HepG2 (cell line): ENCODE measurements around the gene MEPCE. TPM values are rescaled to one million over a fixed set of nuclear protein-coding genes. Genes with fewer than 3 reads are reported as not detected.

Experiments
- ARNTL ChIP-seq: sonication (generic); formaldehyde crosslinking; IDR thresholded peaks from 2 replicates; pipeline ENCODE4 v1.4.0; 2020; ENCODE audit warnings: mild to moderate bottlenecking, missing genetic modification reagents
- ATF7 ChIP-seq, 2 experiments: fragments of 450-650 bp in 1 of 2; sonication (generic) in 1 of 2; formaldehyde crosslinking in 1 of 2; IDR thresholded peaks; 2 replicates each; pipeline versions ENCODE4 v1.4.0 to v1.6.1; 2016 to 2020; ENCODE audit warnings: antibody characterized with exemption in 1 of 2, mild to moderate bottlenecking in 1 of 2, missing genetic modification reagents in 1 of 2
- DNMT1 ChIP-seq: sonication (generic); formaldehyde crosslinking; IDR thresholded peaks from 2 replicates; pipeline ENCODE4 v1.5.1; 2020; ENCODE audit warnings: mild to moderate bottlenecking, missing genetic modification reagents
- EEA1 ChIP-seq: sonication (generic); formaldehyde crosslinking; IDR thresholded peaks from 2 replicates; pipeline ENCODE4 v1.5.1; 2020; ENCODE audit warnings: mild to moderate bottlenecking, missing genetic modification reagents, borderline replicate concordance
- POLR2AphosphoS2 ChIP-seq: IDR thresholded peaks from 2 replicates; pipeline ENCODE4 v1.6.1; 2011; ENCODE audit warnings: low read depth, low read length, improper control_type of control experiment
- PTBP1 ChIP-seq: fragments of 200-400 bp; formaldehyde crosslinking; IDR thresholded peaks from 2 replicates; pipeline ENCODE4 v1.6.1; 2018; ENCODE audit warnings: low read length, low read depth; ENCODE audit not compliant: poor library complexity, severe bottlenecking
- RBFOX2 ChIP-seq: fragments of 200-400 bp; formaldehyde crosslinking; IDR thresholded peaks from 2 replicates; pipeline ENCODE4 v1.6.1; 2017; ENCODE audit warnings: low read depth, mild to moderate bottlenecking, low read length
- RBM39 ChIP-seq: fragments of 200-400 bp; formaldehyde crosslinking; IDR thresholded peaks from one replicate; pipeline ENCODE4 v1.6.1; 2018; ENCODE audit warnings: antibody characterized with exemption, mild to moderate bottlenecking, low read depth, low read length; ENCODE audit not compliant: poor library complexity, severe bottlenecking
- TAF1 ChIP-seq: sonication (generic); formaldehyde crosslinking; IDR thresholded peaks from 2 replicates; pipeline ENCODE4 v1.4.0; 2020; ENCODE audit warnings: missing genetic modification reagents
- YEATS4 ChIP-seq: sonication (generic); formaldehyde crosslinking; IDR thresholded peaks from 2 replicates; pipeline ENCODE4 v1.4.0; 2020; ENCODE audit warnings: missing genetic modification reagents, borderline replicate concordance
- ZNF432 ChIP-seq: sonication (generic); formaldehyde crosslinking; IDR thresholded peaks from 2 replicates; pipeline ENCODE4 v1.5.0; 2020; ENCODE audit warnings: missing genetic modification reagents, mild to moderate bottlenecking, borderline replicate concordance
- ZNF543 ChIP-seq: sonication (generic); formaldehyde crosslinking; IDR thresholded peaks from 2 replicates; pipeline ENCODE4 v1.4.0; 2020; ENCODE audit warnings: mild to moderate bottlenecking, missing genetic modification reagents
- ZNF549 ChIP-seq: sonication (generic); formaldehyde crosslinking; IDR thresholded peaks from 2 replicates; pipeline ENCODE4 v1.5.0; 2020; ENCODE audit warnings: missing genetic modification reagents
- ZNF687 ChIP-seq: sonication (generic); formaldehyde crosslinking; IDR thresholded peaks from 2 replicates; pipeline ENCODE4 v1.5.1; 2020; ENCODE audit warnings: mild to moderate bottlenecking, missing genetic modification reagents, moderate library complexity
- ZSCAN25 ChIP-seq: sonication (generic); formaldehyde crosslinking; IDR thresholded peaks from 2 replicates; pipeline ENCODE4 v1.8.0; 2022; ENCODE audit warnings: mild to moderate bottlenecking, missing genetic modification reagents
- polyA plus RNA-seq, 8 experiments: library from polyadenylated mRNA; depleted of rRNA in 3 of 8; stranded (reverse) in 7 of 8; unstranded in 1 of 8; fragments of >200 nt; fragmentation: Illumina TruSeq in 4 of 8; extraction: Trizol in 4 of 8; gene quantifications; 2 replicates each; pipeline versions ENCODE4 v1.2.1 to v1.2.3, GENCODE V29; 2011 to 2016; ENCODE audit warnings: low read depth in 4 of 8, missing spikeins in 1 of 8, mixed read lengths in 1 of 8; ENCODE audit not compliant: insufficient read depth in 1 of 8
- total RNA-seq, 5 experiments: library from RNA; depleted of rRNA; stranded (reverse); fragments of >200 nt; fragmentation: Illumina TruSeq; extraction: Trizol; gene quantifications; 2 replicates each; pipeline ENCODE4 v1.2.3, GENCODE V29; 2016; ENCODE audit warnings: low read depth in 1 of 5
- TF ChIP-seq, protein P1 (sequence below): sonication (generic); formaldehyde crosslinking; conservative IDR thresholded peaks from 2 replicates; pipeline ENCODE4 v1.4.0; 2020; ENCODE audit warnings: mild to moderate bottlenecking, missing genetic modification reagents, moderate library complexity
- TF ChIP-seq, protein P2 (sequence below): conservative IDR thresholded peaks from 2 replicates; pipeline ENCODE4 v1.6.1; 2018; ENCODE audit warnings: missing genetic modification reagents

Gene MEPCE
- total and polyA plus RNA-seq, 2 of the 13 experiments (the other 11 are each of a cell fraction or from before 2014, with no cell fraction given): 12.3 to 26.0 TPM

DNA sequence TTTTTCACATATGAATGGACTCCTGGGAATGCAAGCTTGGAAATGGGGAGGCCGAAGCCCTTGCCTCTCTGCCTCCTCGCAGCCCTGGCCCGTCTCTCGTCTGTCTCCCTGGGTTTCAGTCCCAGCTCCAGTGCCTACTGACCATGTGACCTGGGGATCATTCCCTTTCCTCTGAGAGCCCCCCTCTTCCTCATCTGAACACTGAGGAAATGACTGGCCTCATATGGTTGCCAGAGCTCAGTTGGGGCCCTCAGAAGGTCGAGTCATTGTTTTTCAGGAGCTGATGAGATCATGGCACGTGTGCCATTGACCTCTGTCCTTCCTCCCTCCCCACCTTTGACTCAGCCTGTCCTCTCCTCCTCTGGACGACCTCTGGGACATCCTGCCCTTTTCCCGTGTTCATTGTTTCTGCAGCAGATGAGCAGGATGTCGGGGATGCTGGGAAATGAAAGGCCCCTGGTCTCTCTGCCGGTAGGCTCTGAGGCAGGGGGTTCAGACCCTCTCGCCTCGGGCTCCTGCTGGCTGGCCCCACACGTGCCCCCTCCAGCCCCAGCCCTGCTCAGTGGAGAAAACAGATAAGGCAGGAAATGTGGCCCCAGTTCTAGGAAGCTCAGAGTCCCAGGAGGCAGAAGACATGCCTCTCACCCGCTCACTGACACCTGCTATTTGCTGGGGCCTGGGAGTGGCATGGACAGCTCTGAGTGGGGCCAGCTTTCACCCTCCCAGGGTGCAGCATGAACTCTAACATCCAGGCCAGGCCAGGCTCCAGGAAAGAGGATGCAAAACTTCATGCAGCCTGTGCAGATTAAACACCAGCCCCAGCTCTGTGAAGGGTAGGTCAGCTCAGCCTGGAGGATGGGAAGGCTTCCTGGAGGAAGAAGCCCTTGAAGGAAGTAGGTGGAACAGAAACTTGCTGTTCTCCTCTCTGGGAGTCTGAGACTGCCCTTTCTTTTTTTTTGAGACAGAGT is 15.0 kb downstream of the MEPCE start (continued):
- TF ChIP-seq DNMT1 (CRISPR knock-in tag) (0 out of 2 replicates have a peak, but pooled peaks have one; percentile 61), POLR2AphosphoS2 (no peak; the same call in 1 of the 2 replicates), PTBP1 (no peak), ZSCAN25 (CRISPR knock-in tag) (peak; percentile 97), ZNF549 (CRISPR knock-in tag) (no peak), TAF1 (peak; percentile 67), ATF7 (IDR thresholded peaks at IDR 0.05) (peak; percentile 93), ATF7 (CRISPR knock-in tag; IDR thresholded peaks at IDR 0.05) (peak; percentile 100), ZNF543 (CRISPR knock-in tag) (0 out of 2 replicates have a peak, but pooled peaks have one; percentile 41), ARNTL (peak; percentile 96), RBFOX2 (peak; percentile 43; the same call in 1 of the 2 replicates), YEATS4 (peak; percentile 52; the same call in 1 of the 2 replicates), EEA1 (CRISPR knock-in tag) (peak; percentile 52; the same call in 1 of the 2 replicates), RBM39 (no peak), ZNF432 (no peak), ZNF687 (CRISPR knock-in tag) (peak; percentile 98)
- TF ChIP-seq, protein P1, sequence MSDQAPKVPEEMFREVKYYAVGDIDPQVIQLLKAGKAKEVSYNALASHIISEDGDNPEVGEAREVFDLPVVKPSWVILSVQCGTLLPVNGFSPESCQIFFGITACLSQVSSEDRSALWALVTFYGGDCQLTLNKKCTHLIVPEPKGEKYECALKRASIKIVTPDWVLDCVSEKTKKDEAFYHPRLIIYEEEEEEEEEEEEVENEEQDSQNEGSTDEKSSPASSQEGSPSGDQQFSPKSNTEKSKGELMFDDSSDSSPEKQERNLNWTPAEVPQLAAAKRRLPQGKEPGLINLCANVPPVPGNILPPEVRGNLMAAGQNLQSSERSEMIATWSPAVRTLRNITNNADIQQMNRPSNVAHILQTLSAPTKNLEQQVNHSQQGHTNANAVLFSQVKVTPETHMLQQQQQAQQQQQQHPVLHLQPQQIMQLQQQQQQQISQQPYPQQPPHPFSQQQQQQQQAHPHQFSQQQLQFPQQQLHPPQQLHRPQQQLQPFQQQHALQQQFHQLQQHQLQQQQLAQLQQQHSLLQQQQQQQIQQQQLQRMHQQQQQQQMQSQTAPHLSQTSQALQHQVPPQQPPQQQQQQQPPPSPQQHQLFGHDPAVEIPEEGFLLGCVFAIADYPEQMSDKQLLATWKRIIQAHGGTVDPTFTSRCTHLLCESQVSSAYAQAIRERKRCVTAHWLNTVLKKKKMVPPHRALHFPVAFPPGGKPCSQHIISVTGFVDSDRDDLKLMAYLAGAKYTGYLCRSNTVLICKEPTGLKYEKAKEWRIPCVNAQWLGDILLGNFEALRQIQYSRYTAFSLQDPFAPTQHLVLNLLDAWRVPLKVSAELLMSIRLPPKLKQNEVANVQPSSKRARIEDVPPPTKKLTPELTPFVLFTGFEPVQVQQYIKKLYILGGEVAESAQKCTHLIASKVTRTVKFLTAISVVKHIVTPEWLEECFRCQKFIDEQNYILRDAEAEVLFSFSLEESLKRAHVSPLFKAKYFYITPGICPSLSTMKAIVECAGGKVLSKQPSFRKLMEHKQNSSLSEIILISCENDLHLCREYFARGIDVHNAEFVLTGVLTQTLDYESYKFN (CRISPR knock-in tag): peak; percentile 95
- TF ChIP-seq, protein P2, sequence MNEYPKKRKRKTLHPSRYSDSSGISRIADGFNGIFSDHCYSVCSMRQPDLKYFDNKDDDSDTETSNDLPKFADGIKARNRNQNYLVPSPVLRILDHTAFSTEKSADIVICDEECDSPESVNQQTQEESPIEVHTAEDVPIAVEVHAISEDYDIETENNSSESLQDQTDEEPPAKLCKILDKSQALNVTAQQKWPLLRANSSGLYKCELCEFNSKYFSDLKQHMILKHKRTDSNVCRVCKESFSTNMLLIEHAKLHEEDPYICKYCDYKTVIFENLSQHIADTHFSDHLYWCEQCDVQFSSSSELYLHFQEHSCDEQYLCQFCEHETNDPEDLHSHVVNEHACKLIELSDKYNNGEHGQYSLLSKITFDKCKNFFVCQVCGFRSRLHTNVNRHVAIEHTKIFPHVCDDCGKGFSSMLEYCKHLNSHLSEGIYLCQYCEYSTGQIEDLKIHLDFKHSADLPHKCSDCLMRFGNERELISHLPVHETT (CRISPR knock-in tag): 0 out of 2 replicates have a peak, but pooled peaks have one; percentile 36
